Measurements from ENCODE around the gene PNKP.

Gene PNKP

DNA sequence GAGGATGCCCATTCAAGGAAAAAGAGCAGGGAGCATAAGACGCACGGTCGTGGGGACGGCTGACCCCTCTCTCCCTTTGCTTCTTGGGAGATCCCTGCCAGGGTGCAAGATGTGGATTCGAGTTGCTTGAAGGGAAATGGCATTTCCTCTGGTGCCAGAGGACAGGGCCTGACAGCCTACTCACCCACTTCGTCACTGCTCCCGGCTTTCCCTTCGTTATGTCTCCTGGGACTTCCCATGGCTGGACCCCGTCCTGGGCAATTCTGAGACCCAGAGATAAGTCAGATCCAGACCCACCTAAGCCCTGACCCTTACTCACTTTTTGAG is 11.3 kb upstream of the PNKP start:
- H3K9me2 ChIP-seq (replicated peaks; ENCODE audit: insufficient read depth, low read length), result no peaks in the 10 kb centered on the region
- peak overlapping the region; percentile 67 for H3K4me2 ChIP-seq (ENCODE audit: low read depth, low read length, poor library complexity, severe bottlenecking)
- no peaks in the 10 kb centered on the region for H3K27me3 ChIP-seq (ENCODE audit: low read length)
- H3K4me3 ChIP-seq (ENCODE audit: insufficient read depth, low read length, poor library complexity, severe bottlenecking), result peak overlapping the region; percentile 89
- H2AFZ ChIP-seq (ENCODE audit: low read depth, low read length, severe bottlenecking), result no peak overlapping the region
- H3F3A ChIP-seq (ENCODE audit: insufficient read depth), result no peaks in the 10 kb centered on the region
- H3K79me2 ChIP-seq (ENCODE audit: insufficient read depth, low read length), result peaks cover 9% of the 10 kb centered on the region; the same call in 1 of the 2 replicates
- no peaks in the 10 kb centered on the region for H3K9me3 ChIP-seq (ENCODE audit: insufficient read depth, low read length)
- H3K27ac ChIP-seq (ENCODE audit: low read depth, low read length), result no peak overlapping the region
- no peaks in the 10 kb centered on the region for H4K20me1 ChIP-seq (ENCODE audit: low read depth, low read length)
- TF ChIP-seq CTCF (IDR thresholded peaks at IDR 0.05; ENCODE audit: insufficient read depth, low read length, poor library complexity, severe bottlenecking), result no peak
- no peak for TF ChIP-seq EZH2phosphoT487 (conservative IDR thresholded peaks at IDR 0.05; ENCODE audit: low read length)
- H3K36me3 ChIP-seq (ENCODE audit: low read length), result peaks cover 8% of the 10 kb centered on the region; the same call in 1 of the 2 replicates
- peak overlapping the region; percentile 94 for H3K9ac ChIP-seq (ENCODE audit: low read length)

DNA sequence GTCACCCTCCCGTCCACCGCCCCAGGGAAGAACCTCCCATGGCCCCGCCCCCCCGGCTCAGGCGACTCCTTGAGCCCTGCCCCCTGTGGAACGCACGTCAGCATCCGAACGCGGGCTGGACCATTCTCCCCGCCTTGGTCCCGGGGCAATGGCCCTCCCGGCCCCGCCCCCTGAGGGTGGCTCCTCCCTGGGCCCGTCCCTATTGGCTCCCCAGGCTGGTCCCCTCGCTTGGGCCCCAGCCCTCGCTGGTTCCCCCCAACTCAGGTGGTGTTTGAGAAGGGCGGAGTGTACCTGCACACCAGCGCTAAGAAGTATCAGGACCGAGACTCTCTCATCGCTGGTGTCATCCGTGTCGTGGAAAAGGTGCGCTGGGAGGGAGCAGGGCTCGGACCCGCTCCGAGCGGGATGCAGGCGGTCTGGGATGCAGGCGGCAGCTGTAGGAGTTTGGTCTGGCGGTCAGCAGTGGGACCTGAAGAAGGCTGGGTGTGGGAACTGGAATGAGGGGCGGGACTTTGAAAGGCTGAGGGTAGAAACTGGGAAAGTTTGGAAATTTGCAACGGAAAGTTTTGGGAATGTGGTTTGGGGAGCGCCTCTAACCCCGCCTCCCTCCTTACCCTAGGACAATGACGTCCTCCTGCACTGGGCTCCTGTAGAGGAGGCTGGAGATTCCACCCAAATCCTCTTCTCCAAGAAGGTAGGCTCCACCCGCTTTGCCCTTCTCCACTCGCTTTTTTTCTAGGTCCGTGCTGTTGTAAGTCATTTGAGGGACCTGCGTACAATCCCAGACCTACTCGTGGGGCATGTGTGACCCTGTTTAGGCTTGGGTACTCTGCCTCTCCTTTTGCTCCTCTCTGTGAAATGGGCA is 10.7 kb upstream of the PNKP start:
- Histone ChIP-seq H3K27me3 (ENCODE audit: low read length) (no peaks in the 10 kb centered on the region), H2AFZ (ENCODE audit: low read depth, low read length, severe bottlenecking) (peak overlapping the region; percentile 77), H3K4me3 (ENCODE audit: insufficient read depth, low read length, poor library complexity, severe bottlenecking) (peak overlapping the region; percentile 89), H3K4me2 (ENCODE audit: low read depth, low read length, poor library complexity, severe bottlenecking) (peak overlapping the region; percentile 67), H3K27ac (ENCODE audit: low read depth, low read length) (peak overlapping the region; percentile 79), H3K9me2 (replicated peaks; ENCODE audit: insufficient read depth, low read length) (no peaks in the 10 kb centered on the region), H3K36me3 (ENCODE audit: low read length) (peaks cover 5% of the 10 kb centered on the region; the same call in 1 of the 2 replicates), H3K79me2 (ENCODE audit: insufficient read depth, low read length) (peaks cover 9% of the 10 kb centered on the region; the same call in 1 of the 2 replicates), H3K9ac (ENCODE audit: low read length) (peak overlapping the region; percentile 94), H3F3A (ENCODE audit: insufficient read depth) (no peaks in the 10 kb centered on the region), H3K9me3 (ENCODE audit: insufficient read depth, low read length) (no peaks in the 10 kb centered on the region), H4K20me1 (ENCODE audit: low read depth, low read length) (no peaks in the 10 kb centered on the region)
- no peak for TF ChIP-seq EZH2phosphoT487 (conservative IDR thresholded peaks at IDR 0.05; ENCODE audit: low read length)

- H3K27ac ChIP-seq (ENCODE audit: low read depth, low read length), result peak within 1 kb of the TSS; percentile 79
- H3K79me2 ChIP-seq (ENCODE audit: insufficient read depth, low read length), result peaks cover 9% of the 10 kb centered on the region; the same call in 1 of the 2 replicates
- no peaks in the 10 kb centered on the region for H4K20me1 ChIP-seq (ENCODE audit: low read depth, low read length)
- H3F3A ChIP-seq (ENCODE audit: insufficient read depth), result no peaks in the 10 kb centered on the region
- peak within 1 kb of the TSS; percentile 79 for H2AFZ ChIP-seq (ENCODE audit: low read depth, low read length, severe bottlenecking)
- H3K4me2 ChIP-seq (ENCODE audit: low read depth, low read length, poor library complexity, severe bottlenecking), result peak within 1 kb of the TSS; percentile 91
- peak within 1 kb of the TSS; percentile 94 for H3K9ac ChIP-seq (ENCODE audit: low read length)
- no peaks in the 10 kb centered on the region for H3K27me3 ChIP-seq (ENCODE audit: low read length)
- TF ChIP-seq CTCF (IDR thresholded peaks at IDR 0.05; ENCODE audit: insufficient read depth, low read length, poor library complexity, severe bottlenecking), result no peak
- H3K9me2 ChIP-seq (replicated peaks; ENCODE audit: insufficient read depth, low read length), result no peaks in the 10 kb centered on the region
- no peaks in the 10 kb centered on the region for H3K9me3 ChIP-seq (ENCODE audit: insufficient read depth, low read length)
- no peaks in the 10 kb centered on the region for H3K36me3 ChIP-seq (ENCODE audit: low read length)
- H3K4me3 ChIP-seq (ENCODE audit: insufficient read depth, low read length, poor library complexity, severe bottlenecking), result peak within 1 kb of the TSS; percentile 89
These were observed 9.9 kb upstream of the PNKP start, which contains the start of the genes AKT1S1 and TBC1D17 for GRCh38 chr19:49877020-49877878. Gene AKT1S1 (minus strand): TSS chr19:49877355. CDS start chr19:49873295, 4,060 bp downstream. Gene TBC1D17 (plus strand): TSS chr19:49877702. CDS start chr19:49877724, 22 bp downstream.
